ENCODE data around the gene GPR155.
"Not testable (repeated sequence)": the region's sequence is repeated elsewhere in the genome, so short reads cannot be mapped to it uniquely, and the experiment has no call there.

The GPR155 gene

DNA sequence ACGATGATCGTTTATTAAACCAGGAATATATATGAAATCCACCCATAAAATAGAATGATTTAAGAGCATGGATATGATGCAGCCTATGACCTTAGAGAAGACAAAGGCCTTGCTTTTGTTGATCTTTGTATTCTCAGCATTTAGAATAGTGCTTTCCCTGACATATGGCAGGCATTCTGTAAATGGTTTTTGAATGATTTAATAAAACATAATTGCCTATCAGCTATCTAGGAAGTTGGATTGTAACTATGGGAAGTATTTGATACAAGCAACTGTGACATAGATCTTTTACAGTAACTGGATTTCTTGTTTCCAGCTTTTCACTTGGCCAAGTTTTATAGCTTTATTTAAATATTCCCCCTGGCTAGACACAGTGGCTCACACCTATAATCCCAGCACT is 5.1 kb upstream of the GPR155 start:
- H2AFZ ChIP-seq (ENCODE audit: low read length): no peak overlapping the region
- H3K4me2 ChIP-seq (ENCODE audit: low read depth, low read length, poor library complexity, severe bottlenecking): no peak overlapping the region
- H3K9ac ChIP-seq (ENCODE audit: low read depth, low read length, poor library complexity, severe bottlenecking): no peak overlapping the region
- peaks cover 14% of the 10 kb centered on the region for H3K4me1 ChIP-seq (ENCODE audit: insufficient read depth, low read length, poor library complexity, severe bottlenecking)
- no peaks in the 10 kb centered on the region for H4K20me1 ChIP-seq (ENCODE audit: insufficient read depth, low read length, poor library complexity, severe bottlenecking)
- H3K36me3 ChIP-seq (ENCODE audit: insufficient read depth, low read length): no peaks in the 10 kb centered on the region
- H3F3A ChIP-seq (ENCODE audit: low read depth): no peaks in the 10 kb centered on the region; the same call in 1 of the 2 replicates
- no peak overlapping the region for H3K4me3 ChIP-seq (ENCODE audit: low read length, poor library complexity, severe bottlenecking)
- no peaks in the 10 kb centered on the region for H3K9me3 ChIP-seq (ENCODE audit: insufficient read depth, low read depth, low read length)
- H3K9me2 ChIP-seq (replicated peaks; ENCODE audit: low read depth, low read length): no peaks in the 10 kb centered on the region
- TF ChIP-seq EZH2phosphoT487 (IDR thresholded peaks at IDR 0.05; ENCODE audit: borderline replicate concordance): no peak
- TF ChIP-seq, protein P1, sequence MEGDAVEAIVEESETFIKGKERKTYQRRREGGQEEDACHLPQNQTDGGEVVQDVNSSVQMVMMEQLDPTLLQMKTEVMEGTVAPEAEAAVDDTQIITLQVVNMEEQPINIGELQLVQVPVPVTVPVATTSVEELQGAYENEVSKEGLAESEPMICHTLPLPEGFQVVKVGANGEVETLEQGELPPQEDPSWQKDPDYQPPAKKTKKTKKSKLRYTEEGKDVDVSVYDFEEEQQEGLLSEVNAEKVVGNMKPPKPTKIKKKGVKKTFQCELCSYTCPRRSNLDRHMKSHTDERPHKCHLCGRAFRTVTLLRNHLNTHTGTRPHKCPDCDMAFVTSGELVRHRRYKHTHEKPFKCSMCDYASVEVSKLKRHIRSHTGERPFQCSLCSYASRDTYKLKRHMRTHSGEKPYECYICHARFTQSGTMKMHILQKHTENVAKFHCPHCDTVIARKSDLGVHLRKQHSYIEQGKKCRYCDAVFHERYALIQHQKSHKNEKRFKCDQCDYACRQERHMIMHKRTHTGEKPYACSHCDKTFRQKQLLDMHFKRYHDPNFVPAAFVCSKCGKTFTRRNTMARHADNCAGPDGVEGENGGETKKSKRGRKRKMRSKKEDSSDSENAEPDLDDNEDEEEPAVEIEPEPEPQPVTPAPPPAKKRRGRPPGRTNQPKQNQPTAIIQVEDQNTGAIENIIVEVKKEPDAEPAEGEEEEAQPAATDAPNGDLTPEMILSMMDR (conservative IDR thresholded peaks at IDR 0.05; ENCODE audit: low read length): no peak
- H3K27me3 ChIP-seq (ENCODE audit: insufficient read depth, low read length, poor library complexity, severe bottlenecking): peaks cover 3% of the 10 kb centered on the region
- no peaks in the 10 kb centered on the region for H3K79me2 ChIP-seq (ENCODE audit: insufficient read depth, low read length)

DNA sequence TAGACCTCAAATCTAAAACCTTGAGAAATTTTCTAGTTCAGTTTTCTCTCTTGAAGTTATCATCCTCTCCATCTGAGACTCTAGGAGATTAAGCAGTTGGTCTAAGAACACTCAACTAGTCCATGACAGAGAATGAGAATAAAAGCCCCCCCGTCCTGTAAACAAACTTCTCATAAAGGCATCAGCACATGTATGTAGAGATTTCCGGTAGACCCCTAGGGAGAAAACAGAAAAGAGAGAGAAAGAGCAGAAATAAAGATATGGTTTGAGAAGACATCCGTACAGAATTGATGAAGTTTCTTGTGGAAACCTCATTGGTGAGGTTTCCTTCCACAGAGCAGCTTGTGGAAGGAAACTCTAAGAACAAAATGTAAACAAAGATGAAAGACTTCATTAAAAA is 3.2 kb upstream of the GPR155 start:
- H3K9me3 ChIP-seq (ENCODE audit: insufficient read depth, low read depth, low read length): no peaks in the 10 kb centered on the region
- H3K79me2 ChIP-seq (ENCODE audit: insufficient read depth, low read length): no peaks in the 10 kb centered on the region
- H3K4me2 ChIP-seq (ENCODE audit: low read depth, low read length, poor library complexity, severe bottlenecking): peak overlapping the region; percentile 29
- H3K9me2 ChIP-seq (replicated peaks; ENCODE audit: low read depth, low read length): no peaks in the 10 kb centered on the region
- H3K36me3 ChIP-seq (ENCODE audit: insufficient read depth, low read length): no peaks in the 10 kb centered on the region
- no peaks in the 10 kb centered on the region for H4K20me1 ChIP-seq (ENCODE audit: insufficient read depth, low read length, poor library complexity, severe bottlenecking)
- H3K27me3 ChIP-seq (ENCODE audit: insufficient read depth, low read length, poor library complexity, severe bottlenecking): peaks cover 3% of the 10 kb centered on the region
- no peak overlapping the region for H3K4me3 ChIP-seq (ENCODE audit: low read length, poor library complexity, severe bottlenecking)
- H3K4me1 ChIP-seq (ENCODE audit: insufficient read depth, low read length, poor library complexity, severe bottlenecking): peaks cover 22% of the 10 kb centered on the region
- no peak overlapping the region for H3K9ac ChIP-seq (ENCODE audit: low read depth, low read length, poor library complexity, severe bottlenecking)
- TF ChIP-seq, protein P1 (conservative IDR thresholded peaks at IDR 0.05; ENCODE audit: low read length): no peak
- no peak for TF ChIP-seq EZH2phosphoT487 (IDR thresholded peaks at IDR 0.05; ENCODE audit: borderline replicate concordance)
- no peak overlapping the region for H2AFZ ChIP-seq (ENCODE audit: low read length)
- H3F3A ChIP-seq (ENCODE audit: low read depth): no peaks in the 10 kb centered on the region; the same call in 1 of the 2 replicates

DNA sequence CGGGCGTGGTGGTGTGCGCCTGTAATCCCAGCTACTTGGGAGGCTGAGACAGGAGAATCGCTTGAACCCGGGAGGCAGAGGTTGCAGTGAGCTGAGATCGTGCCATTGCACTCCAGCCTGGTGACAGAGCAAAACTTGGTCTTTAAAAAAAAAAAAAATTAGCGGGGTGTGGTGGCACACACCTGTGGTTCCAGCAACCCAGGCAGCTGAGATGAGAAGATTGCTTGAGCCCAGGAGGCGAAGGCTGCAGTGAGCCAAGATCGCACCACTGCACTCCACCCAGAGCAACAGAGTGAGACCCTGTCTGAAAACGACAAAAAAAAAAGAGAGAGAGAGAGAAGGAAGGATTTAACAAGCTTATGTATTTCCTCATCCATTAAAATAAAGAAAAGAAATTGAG is 2.7 kb upstream of the GPR155 start:
- Histone ChIP-seq H3K4me2 (ENCODE audit: low read depth, low read length, poor library complexity, severe bottlenecking) (peak overlapping the region; percentile 29), H3K4me1 (ENCODE audit: insufficient read depth, low read length, poor library complexity, severe bottlenecking) (peaks cover 22% of the 10 kb centered on the region)
- not testable (repeated sequence) for H3K27me3 ChIP-seq (ENCODE audit: insufficient read depth, low read length, poor library complexity, severe bottlenecking); H4K20me1 ChIP-seq (ENCODE audit: insufficient read depth, low read length, poor library complexity, severe bottlenecking); H3K79me2 ChIP-seq (ENCODE audit: insufficient read depth, low read length); H3F3A ChIP-seq (ENCODE audit: low read depth); H3K4me3 ChIP-seq (ENCODE audit: low read length, poor library complexity, severe bottlenecking); H2AFZ ChIP-seq (ENCODE audit: low read length); H3K36me3 ChIP-seq (ENCODE audit: insufficient read depth, low read length); H3K9me2 ChIP-seq (replicated peaks; ENCODE audit: low read depth, low read length); H3K9me3 ChIP-seq (ENCODE audit: insufficient read depth, low read depth, low read length); H3K9ac ChIP-seq (ENCODE audit: low read depth, low read length, poor library complexity, severe bottlenecking)

DNA sequence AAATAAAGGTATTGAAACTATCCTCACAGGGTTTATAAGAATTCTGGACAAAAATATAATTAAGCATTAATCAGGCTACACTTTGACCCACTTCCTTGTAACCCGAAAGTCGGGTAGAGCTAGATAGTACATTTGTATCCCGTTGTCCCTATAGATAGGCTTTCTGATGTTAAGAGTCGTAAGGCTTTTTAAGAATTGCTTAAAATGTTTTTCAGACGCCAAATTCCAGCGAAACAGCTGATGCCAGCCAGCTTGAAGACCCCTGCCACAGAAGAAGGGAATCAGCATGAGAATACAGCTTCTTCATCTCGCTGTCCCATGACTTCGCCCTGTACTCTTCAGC is 962 bp upstream of the GPR155 start:
- no peak overlapping the region for H3K9ac ChIP-seq (ENCODE audit: low read depth, low read length, poor library complexity, severe bottlenecking)
- peak overlapping the region; percentile 76 for H3K4me2 ChIP-seq (ENCODE audit: low read depth, low read length, poor library complexity, severe bottlenecking)
- peak overlapping the region; percentile 95; the same call in 1 of the 2 replicates for H2AFZ ChIP-seq (ENCODE audit: low read length)
- no peaks in the 10 kb centered on the region for H3K79me2 ChIP-seq (ENCODE audit: insufficient read depth, low read length)
- peaks cover 11% of the 10 kb centered on the region for H3K27me3 ChIP-seq (ENCODE audit: insufficient read depth, low read length, poor library complexity, severe bottlenecking)
- no peaks in the 10 kb centered on the region; the same call in 1 of the 2 replicates for H3F3A ChIP-seq (ENCODE audit: low read depth)
- no peaks in the 10 kb centered on the region for H4K20me1 ChIP-seq (ENCODE audit: insufficient read depth, low read length, poor library complexity, severe bottlenecking)
- H3K9me3 ChIP-seq (ENCODE audit: insufficient read depth, low read depth, low read length): no peaks in the 10 kb centered on the region
- H3K4me1 ChIP-seq (ENCODE audit: insufficient read depth, low read length, poor library complexity, severe bottlenecking): peaks cover 14% of the 10 kb centered on the region
- TF ChIP-seq, protein P1 (conservative IDR thresholded peaks at IDR 0.05; ENCODE audit: low read length): no peak
- no peak for TF ChIP-seq EZH2phosphoT487 (IDR thresholded peaks at IDR 0.05; ENCODE audit: borderline replicate concordance)
- H3K4me3 ChIP-seq (ENCODE audit: low read length, poor library complexity, severe bottlenecking): peak overlapping the region; percentile 85
- no peaks in the 10 kb centered on the region for H3K9me2 ChIP-seq (replicated peaks; ENCODE audit: low read depth, low read length)
- H3K36me3 ChIP-seq (ENCODE audit: insufficient read depth, low read length): no peaks in the 10 kb centered on the region

Data from Loucy (cell line).